Stimulated activated CD4-positive, alpha-beta T cell treated with anti-CD3 and anti-CD28 coated beads, TNF-alpha, amount 100 ng/mL, for 4 hours (primary cell): Measurements from ENCODE around the gene TIMM50.
"Not testable (repeated sequence)": the region's sequence is repeated elsewhere in the genome, so short reads cannot be mapped to it uniquely, and the experiment has no call there.

Experiments used
- DNase-seq, 3 experiments: peaks; one replicate each; pipeline ENCODE4 v3.0.0-alpha.2; 2020; ENCODE audit warnings: low read depth in 3 of 3

Gene TIMM50

DNA sequence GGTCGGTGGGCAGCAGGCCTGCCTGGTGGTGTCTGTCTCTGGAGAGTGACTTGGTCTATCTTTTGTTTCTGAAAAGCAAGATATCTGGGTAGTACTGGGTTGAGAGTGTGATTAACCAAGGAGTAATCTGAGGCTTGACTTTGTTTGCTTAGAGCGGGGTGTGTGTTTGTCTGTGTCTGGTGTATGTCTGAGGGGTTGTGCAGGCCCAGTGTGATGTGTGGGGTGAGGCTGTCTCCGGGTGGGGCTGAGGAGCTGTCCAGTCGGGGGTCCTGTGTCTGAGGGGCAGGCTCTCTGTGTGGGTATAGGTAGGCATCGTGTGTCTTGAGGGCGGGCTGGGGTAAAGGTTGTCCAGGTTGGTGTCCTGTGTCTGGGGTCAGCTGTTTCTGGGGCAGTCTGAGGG is 11.1 kb upstream of the TIMM50 start:
- no peak for DNase-seq

- DNase-seq, result no peak
These were observed 9.8 kb upstream of the TIMM50 start for GRCh38 chr19:39470724-39471339.

DNA sequence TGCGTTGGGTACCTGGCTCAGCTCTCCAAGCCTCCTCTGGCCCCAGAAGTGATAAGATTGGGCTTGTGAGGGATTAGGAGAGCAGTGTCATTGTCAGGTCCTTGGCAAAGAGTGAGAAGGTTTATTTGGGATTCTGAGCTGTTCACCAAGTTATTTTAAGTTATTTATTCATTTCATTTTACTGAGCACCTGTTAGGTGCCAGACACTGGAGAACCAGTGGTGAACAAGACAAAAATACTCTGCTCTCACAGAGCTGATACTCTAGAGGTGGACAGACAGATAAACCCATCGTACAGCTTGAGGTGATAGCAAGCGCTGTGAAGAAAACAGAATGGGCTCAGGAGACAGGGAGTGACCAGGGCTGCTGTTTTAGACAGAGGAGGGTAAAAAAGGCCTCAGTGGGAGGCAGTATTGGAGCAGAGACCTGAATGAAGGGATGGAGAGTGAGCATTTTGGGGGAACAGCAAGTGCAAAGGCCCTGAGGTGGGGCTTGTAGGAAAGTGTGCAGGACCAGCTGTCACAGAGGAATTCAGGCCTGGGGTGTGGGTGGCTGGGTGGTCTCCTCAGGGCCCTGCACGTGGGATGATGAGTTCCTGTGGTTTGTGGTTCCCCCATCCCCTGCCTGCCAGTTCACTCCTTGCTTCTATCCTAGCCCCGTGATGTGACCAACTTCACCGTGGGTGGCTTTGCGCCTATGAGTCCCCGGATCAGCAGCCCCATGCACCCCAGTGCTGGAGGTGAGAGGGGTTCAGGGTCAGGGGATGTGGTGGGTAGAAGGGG is 8.7 kb upstream of the TIMM50 start:
- no peak for DNase-seq

- no peak for DNase-seq
These were observed 7.7 kb upstream of the TIMM50 start for GRCh38 chr19:39472746-39473442.

DNA sequence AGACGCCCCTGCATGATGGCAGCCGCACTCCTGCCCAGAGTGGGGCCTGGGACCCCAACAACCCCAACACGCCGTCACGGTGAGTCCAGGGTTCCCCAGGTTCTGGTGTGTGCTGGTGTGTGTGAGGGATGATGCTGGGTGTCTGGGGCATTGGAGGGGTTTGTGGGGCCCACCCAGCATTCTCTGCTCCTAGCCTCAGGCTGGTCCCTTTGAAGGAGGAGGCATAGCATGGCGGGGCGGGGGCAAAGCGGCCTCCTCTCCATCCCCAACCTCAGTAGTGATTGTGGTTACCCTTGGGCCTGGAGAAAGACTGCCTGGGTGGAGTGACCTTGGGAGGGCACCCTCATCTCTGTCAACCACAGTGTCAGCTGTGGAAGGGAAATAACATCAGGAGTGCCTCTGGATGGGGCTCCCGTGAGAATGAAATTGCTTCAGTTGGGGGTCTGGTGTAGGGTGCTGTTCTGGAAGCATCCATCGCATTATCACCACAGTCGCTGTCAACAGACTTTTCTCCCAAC is 7.1 kb upstream of the TIMM50 start:
- DNase-seq, result no peak

DNA sequence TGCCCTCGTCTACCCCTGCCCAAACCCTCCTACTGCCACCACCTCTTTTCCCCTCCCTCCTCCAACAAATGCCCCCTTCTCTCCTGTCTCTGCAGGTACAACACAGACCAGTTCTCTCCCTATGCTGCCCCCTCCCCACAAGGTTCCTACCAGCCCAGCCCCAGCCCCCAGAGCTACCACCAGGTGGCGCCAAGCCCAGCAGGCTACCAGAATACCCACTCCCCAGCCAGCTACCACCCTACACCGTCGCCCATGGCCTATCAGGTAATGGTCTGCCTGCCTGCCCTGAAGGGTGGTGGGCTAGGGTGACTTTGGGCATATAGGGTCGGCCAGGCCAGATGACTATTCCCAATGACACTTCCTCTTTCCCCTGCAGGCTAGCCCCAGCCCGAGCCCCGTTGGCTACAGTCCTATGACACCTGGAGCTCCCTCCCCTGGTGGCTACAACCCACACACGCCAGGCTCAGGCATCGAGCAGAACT is 6.5 kb upstream of the TIMM50 start:
- peak; percentile 57 to 62 (median 60) for DNase-seq

DNA sequence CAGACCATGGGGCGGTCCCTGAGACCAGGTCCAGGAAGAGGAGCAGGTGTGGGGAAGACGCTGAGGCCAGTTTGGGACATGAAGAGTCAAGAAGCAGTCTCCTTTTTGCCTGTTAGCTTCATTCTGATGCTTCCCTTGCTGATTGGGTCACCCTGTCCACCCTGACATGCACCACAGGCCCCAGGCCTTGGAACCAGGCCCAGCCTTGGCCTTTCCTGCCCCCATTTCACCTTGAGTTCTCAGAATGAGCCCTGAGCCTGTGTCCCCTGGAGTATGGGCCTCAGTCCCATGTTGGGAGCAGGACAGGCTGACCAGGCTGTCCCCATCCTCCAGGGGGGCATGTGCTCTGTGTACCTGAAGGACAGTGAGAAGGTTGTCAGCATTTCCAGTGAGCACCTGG is 4.9 kb upstream of the TIMM50 start:
- DNase-seq, result no peak

DNA sequence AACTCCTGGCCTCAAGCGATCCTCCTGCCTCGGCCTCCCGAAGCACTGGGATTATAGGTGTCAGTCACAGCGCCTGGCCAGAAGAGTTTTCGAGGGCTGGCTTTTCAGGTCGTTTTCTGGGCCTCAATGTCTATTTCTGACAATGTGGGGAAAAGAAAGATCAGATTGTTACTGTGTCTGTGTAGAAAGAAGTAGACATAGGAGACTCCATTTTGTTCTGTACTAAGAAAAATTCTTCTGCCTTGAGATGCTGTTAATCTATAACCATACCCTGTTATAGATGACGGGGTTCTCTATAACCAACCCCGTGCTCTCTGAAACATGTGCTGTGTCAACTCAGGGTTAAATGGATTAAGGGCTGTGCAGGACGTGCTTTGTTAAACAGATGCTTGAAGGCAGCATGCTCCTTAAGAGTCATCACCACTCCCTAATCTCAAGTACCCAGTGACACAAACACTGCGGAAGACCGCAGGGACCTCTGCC is 1.3 kb upstream of the TIMM50 start:
- DNase-seq, result not testable (repeated sequence)

GRCh38 chr19:39479916-39480315 is 722 bp upstream of the TIMM50 start:
- no peak for DNase-seq

- no peak for DNase-seq
These were observed 549 bp downstream of the TIMM50 start for GRCh38 chr19:39481229-39481545.

GRCh38 chr19:39481676-39482075 is 1.0 kb downstream of the TIMM50 start:
- no peak for DNase-seq

DNA sequence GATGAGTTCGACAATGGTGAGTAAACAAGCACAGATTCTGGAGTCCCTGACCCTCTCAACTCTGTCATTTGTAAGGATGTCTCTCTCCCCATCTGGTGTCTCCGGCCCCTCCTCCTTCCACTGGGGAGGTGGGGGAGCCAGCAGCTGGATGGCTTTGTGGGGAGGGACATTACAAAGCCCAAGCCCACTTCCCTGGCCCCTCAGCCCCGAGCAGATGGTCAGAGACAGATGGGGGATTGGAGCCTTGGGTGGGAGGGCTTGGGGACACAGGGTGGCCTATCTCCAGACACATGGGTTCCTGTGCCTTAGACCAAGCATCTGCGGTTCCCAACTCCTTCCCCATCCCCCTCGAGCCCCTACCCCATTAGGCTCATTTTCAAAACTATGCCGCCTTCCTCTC is 2.5 kb downstream of the TIMM50 start:
- no peak for DNase-seq

DNA sequence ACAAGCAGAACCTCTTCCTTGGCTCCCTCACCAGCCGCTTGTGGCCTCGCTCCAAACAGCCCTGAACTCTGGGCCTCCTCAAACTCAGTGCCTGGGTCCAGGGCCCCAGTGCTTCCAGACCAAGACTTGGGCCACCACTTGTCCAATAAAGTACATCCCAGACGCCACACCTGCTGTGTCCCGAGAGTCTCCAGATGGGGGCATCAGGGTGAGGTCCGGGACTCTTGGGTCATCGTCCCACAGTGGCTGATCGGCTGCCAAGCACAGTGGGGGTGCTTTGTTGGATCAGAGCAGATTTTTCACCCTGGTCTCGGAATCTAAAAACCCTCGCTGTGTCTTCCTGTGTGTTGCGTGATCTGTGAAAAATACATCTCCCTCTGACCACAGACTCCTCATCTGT is 9.1 kb downstream of the TIMM50 start:
- DNase-seq, result no peak

DNA sequence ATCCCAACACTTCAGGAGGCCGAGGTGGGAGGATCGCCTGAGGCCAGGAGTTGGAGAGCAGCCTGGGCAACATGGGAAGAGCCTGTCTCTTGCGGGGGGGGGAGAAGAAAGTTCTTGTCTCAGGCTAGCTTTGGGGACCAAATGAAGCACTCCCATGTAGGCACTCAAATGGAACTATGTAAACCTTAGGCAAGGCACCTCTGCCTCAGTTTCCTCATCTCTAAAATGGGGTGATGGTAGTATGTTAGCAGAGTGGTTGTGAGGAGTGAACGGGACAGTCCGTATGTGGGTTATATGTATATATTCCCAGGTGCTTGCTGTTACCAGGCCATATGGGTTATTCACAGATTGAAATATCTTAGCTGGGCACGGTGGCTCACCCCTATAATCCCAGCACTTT is 11.6 kb downstream of the TIMM50 start:
- no peak for DNase-seq

DNA sequence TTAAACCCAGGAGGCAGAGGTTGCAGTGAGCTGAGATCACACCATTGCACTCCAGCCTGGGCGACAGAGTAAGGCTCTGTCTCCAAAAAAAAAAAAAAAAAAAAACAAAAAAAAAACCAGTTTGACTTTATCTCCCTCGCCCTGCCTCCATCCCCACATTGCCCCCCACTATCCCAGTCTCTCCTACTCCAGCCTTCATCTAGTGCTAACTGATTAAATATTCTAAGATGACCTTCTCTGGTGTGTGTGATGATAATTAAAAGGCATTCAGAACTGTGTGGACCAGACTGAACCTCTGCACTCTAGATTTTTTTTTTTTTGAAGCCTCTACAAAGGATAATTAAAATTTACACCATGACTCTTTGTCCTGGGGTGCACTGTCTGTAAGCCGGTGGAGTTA is 12.2 kb downstream of the TIMM50 start:
- no peak for DNase-seq

- DNase-seq, result no peak
These were observed 14.0 kb downstream of the TIMM50 start for GRCh38 chr19:39494661-39495060.

DNA sequence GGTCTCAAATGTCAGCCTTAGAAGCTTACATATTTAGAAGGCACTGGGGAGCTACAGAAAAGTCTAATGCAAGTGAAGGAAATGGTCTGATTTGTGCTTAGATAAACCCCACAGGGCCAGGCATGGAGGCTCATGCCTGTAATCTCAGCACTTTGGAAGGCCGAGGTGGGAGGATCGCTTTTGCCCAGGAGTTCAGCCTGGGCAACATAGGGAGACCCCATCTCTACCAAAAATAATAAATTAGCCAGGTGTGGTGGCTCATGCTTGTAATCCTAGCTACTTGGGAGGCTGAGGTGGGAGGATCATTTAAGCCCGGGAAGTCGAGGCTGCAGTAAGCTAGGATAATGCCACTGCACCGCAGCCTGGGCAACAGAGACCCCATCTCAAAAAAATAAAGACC is 15.4 kb downstream of the TIMM50 start:
- DNase-seq, result no peak

DNA sequence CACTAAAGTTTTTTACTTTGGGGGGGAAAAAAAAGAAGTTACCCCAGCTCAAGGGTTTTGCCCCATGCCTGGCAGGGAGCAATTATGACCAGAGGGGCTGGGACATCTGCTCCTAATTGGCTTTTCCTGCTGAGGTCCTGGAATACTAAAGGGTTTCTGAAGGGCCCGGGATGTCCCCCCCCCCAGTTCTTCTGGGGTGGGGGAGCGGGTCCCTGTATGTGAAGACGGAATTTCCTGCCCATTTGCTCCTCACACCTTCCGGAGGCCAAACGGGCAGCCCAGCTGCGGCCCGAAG is 17.0 kb downstream of the TIMM50 start:
- DNase-seq, result no peak

DNA sequence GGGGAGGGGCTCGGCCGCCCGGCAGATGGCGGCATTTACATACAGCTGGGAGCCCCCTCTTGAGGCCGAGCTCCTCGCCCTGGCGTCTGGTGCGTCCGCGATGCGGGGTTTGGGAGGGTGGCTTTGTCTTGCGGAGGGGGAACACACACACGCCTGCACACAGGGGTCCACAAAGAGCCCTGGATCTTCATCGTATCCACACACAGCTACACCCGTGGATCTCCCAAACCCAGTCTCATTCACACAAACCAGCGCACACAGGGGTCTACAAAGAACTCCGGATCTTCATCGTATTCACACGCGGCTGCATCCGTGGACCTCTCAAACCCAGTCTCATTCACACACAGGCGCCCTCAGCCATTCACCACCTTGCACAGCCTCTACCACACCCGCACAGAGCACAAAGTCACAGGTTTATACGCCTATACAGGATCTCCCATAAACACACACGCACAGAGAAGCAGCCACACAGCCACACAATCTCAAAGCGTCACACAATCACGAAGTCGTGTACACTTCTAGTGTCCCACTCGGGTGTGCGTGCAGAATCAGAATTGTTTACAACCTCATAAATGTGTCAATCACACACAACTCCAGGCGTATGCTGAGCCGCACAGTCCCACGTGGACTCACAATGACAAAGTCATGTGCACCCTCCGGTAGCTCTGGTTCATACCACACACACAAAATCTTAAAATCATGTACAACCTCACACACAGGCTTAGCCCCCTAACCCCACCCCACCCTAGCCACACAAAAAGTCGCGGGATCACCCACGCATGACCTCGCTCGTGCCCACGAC is 17.6 kb downstream of the TIMM50 start:
- DNase-seq, result no peak

GRCh38 chr19:39498798-39499642 is 18.4 kb downstream of the TIMM50 start, which contains the start of gene DLL3:
Gene DLL3 (plus strand): TSS chr19:39498947. CDS start chr19:39498975, 28 bp downstream.
- DNase-seq, result no peak

- no peak for DNase-seq
These were observed 19.3 kb downstream of the TIMM50 start for GRCh38 chr19:39499932-39500331.
